ENCODE results near the gene ANKRD44.

ANKRD44 gene

GRCh38 chr2:196984903-196985302 is 325.7 kb downstream of the ANKRD44 start:
- no peak overlapping the region for H3K4me3 ChIP-seq (replicated peaks; ENCODE audit: low read depth, low read length)
- no peak for TF ChIP-seq CTCF (IDR thresholded peaks at IDR 0.05; ENCODE audit: low read depth, low read length, missing control alignments)
- DNase-seq (ENCODE audit: extremely low read depth, low read depth) = no peak

GRCh38 chr2:196983934-196984333 is 326.6 kb downstream of the ANKRD44 start:
- no peak for DNase-seq (ENCODE audit: extremely low read depth, low read depth)

GRCh38 chr2:196980473-196980872 is 330.1 kb downstream of the ANKRD44 start:
- no peak for TF ChIP-seq CTCF (IDR thresholded peaks at IDR 0.05; ENCODE audit: low read depth, low read length, missing control alignments)
- no peak overlapping the region for H3K4me3 ChIP-seq (replicated peaks; ENCODE audit: low read depth, low read length)
- DNase-seq (ENCODE audit: extremely low read depth, low read depth) = no peak

More at GRCh38 chr2:196983934-196984333, 326.6 kb downstream of the ANKRD44 start:
- no peak overlapping the region for H3K4me3 ChIP-seq (replicated peaks; ENCODE audit: low read depth, low read length)
- TF ChIP-seq CTCF (IDR thresholded peaks at IDR 0.05; ENCODE audit: low read depth, low read length, missing control alignments) = no peak

GRCh38 chr2:196980001-196980400 is 330.6 kb downstream of the ANKRD44 start:
- no peak for TF ChIP-seq CTCF (IDR thresholded peaks at IDR 0.05; ENCODE audit: low read depth, low read length, missing control alignments)
- DNase-seq (ENCODE audit: extremely low read depth, low read depth) = no peak
- no peak overlapping the region for H3K4me3 ChIP-seq (replicated peaks; ENCODE audit: low read depth, low read length)

GRCh38 chr2:196977507-196977906 is 333.1 kb downstream of the ANKRD44 start:
- no peak overlapping the region for H3K4me3 ChIP-seq (replicated peaks; ENCODE audit: low read depth, low read length)
- no peak for DNase-seq (ENCODE audit: extremely low read depth, low read depth)
- no peak for TF ChIP-seq CTCF (IDR thresholded peaks at IDR 0.05; ENCODE audit: low read depth, low read length, missing control alignments)

- no peak overlapping the region for H3K4me3 ChIP-seq (replicated peaks; ENCODE audit: low read depth, low read length)
- DNase-seq (ENCODE audit: extremely low read depth, low read depth) = no peak
- no peak for TF ChIP-seq CTCF (IDR thresholded peaks at IDR 0.05; ENCODE audit: low read depth, low read length, missing control alignments)
These were observed 335.6 kb downstream of the ANKRD44 start for GRCh38 chr2:196974970-196975369.

GRCh38 chr2:196971574-196972279 is 338.9 kb downstream of the ANKRD44 start:
- no peak for DNase-seq (ENCODE audit: extremely low read depth, low read depth)
- TF ChIP-seq CTCF (IDR thresholded peaks at IDR 0.05; ENCODE audit: low read depth, low read length, missing control alignments) = no peak
- H3K4me3 ChIP-seq (replicated peaks; ENCODE audit: low read depth, low read length) = no peak overlapping the region

All from HFF-Myc (cell line).